Sigmoid colon (tissue), 4 donors: ENCODE data around the gene HLA-DQB1.

Experiments
- EP300 ChIP-seq, 4 donors: sonication (generic); formaldehyde crosslinking; IDR thresholded peaks; one replicate each; pipeline ENCODE4 v1.6.1; 2017; ENCODE audit warnings: antibody characterized with exemption in 4 of 4
- POLR2A ChIP-seq, 2 donors: fragments of 450-650 bp; IDR thresholded peaks; one replicate each; pipeline ENCODE4 v1.6.1; 2016; ENCODE audit warnings: antibody characterized with exemption in 2 of 2, mild to moderate bottlenecking in 2 of 2, moderate library complexity in 2 of 2
- POLR2AphosphoS5 ChIP-seq, 4 donors: sonication (generic); formaldehyde crosslinking; IDR thresholded peaks; one replicate each; pipeline ENCODE4 v1.6.1; 2017; ENCODE audit warnings: antibody characterized with exemption in 4 of 4
- TF ChIP-seq, protein P1 (sequence below), 4 experiments: fragments of 450-650 bp in 3 of 4; fragments of 200-600 bp in 1 of 4; IDR thresholded peaks; one replicate each; pipeline ENCODE4 v1.5.1; 2016 to 2019; ENCODE audit warnings: antibody characterized with exemption in 4 of 4, mild to moderate bottlenecking in 3 of 4, moderate library complexity in 2 of 4

DNA sequence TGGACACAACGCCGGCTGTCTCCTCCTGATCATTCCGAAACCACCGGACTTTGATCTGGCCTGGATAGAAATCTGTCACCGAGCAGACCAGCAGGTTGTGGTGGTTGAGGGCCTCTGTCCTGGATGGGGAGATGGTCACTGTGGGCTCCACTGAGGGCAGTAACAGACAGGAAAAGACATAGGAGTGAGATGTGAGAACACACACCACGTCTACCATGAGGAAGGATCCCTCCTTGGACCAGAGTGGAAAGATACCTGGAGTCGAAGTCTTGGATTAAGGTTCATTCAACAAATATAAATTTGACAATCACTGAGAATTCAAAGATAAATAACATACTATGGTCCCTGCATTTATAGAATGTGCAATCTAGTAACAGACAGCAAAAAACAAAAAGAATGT is 4.4 kb downstream of the HLA-DQB1 start:
- TF ChIP-seq, protein P1, sequence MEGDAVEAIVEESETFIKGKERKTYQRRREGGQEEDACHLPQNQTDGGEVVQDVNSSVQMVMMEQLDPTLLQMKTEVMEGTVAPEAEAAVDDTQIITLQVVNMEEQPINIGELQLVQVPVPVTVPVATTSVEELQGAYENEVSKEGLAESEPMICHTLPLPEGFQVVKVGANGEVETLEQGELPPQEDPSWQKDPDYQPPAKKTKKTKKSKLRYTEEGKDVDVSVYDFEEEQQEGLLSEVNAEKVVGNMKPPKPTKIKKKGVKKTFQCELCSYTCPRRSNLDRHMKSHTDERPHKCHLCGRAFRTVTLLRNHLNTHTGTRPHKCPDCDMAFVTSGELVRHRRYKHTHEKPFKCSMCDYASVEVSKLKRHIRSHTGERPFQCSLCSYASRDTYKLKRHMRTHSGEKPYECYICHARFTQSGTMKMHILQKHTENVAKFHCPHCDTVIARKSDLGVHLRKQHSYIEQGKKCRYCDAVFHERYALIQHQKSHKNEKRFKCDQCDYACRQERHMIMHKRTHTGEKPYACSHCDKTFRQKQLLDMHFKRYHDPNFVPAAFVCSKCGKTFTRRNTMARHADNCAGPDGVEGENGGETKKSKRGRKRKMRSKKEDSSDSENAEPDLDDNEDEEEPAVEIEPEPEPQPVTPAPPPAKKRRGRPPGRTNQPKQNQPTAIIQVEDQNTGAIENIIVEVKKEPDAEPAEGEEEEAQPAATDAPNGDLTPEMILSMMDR (IDR thresholded peaks at IDR 0.05) = no peak
- TF ChIP-seq POLR2AphosphoS5 (IDR thresholded peaks at IDR 0.05) (no peak), EP300 (IDR thresholded peaks at IDR 0.05) (no peak), POLR2A (IDR thresholded peaks at IDR 0.05) (no peak)
